ENCODE results near the gene ATP1A2.
"Not testable (repeated sequence)": the region's sequence is repeated elsewhere in the genome, so short reads cannot be mapped to it uniquely, and the experiment has no call there.

Gene ATP1A2

GRCh38 chr1:160101717-160102522 is 13.6 kb upstream of the ATP1A2 start:
- DNase-seq, result no peak

GRCh38 chr1:160103658-160104408 is 11.7 kb upstream of the ATP1A2 start:
- DNase-seq, result no peak

- DNase-seq, result no peak
These were observed 11.1 kb upstream of the ATP1A2 start for GRCh38 chr1:160104486-160104885.

- DNase-seq, result no peak
These were observed 10.4 kb upstream of the ATP1A2 start for GRCh38 chr1:160105155-160105554.

GRCh38 chr1:160107512-160107911 is 8.0 kb upstream of the ATP1A2 start:
- no peak for DNase-seq

- DNase-seq, result no peak
These were observed 6.5 kb upstream of the ATP1A2 start for GRCh38 chr1:160108888-160109662.

- no peak for DNase-seq
These were observed 5.9 kb upstream of the ATP1A2 start for GRCh38 chr1:160109686-160110085.

GRCh38 chr1:160111462-160111861 is 4.1 kb upstream of the ATP1A2 start:
- DNase-seq, result not testable (repeated sequence)

GRCh38 chr1:160112357-160112756 is 3.2 kb upstream of the ATP1A2 start:
- no peak for DNase-seq

- no peak for DNase-seq
These were observed 2.2 kb upstream of the ATP1A2 start for GRCh38 chr1:160113407-160113806.

- no peak for DNase-seq
These were observed 1.5 kb upstream of the ATP1A2 start for GRCh38 chr1:160114085-160114484.

- no peak for DNase-seq
These were observed 956 bp downstream of the ATP1A2 start for GRCh38 chr1:160116283-160117147.

- no peak for DNase-seq
These were observed 1.7 kb downstream of the ATP1A2 start for GRCh38 chr1:160117300-160117699.

- no peak for DNase-seq
These were observed 2.2 kb downstream of the ATP1A2 start for GRCh38 chr1:160117709-160118183.

- DNase-seq, result no peak
These were observed 3.4 kb downstream of the ATP1A2 start for GRCh38 chr1:160118928-160119327.

- DNase-seq, result no peak
These were observed 5.2 kb downstream of the ATP1A2 start for GRCh38 chr1:160120797-160121196.

- DNase-seq, result no peak
These were observed 5.8 kb downstream of the ATP1A2 start for GRCh38 chr1:160121388-160121787.

- DNase-seq, result no peak
These were observed 7.5 kb downstream of the ATP1A2 start for GRCh38 chr1:160122978-160123495.

GRCh38 chr1:160123726-160124125 is 8.2 kb downstream of the ATP1A2 start:
- DNase-seq, result no peak

GRCh38 chr1:160124705-160125478 is 9.3 kb downstream of the ATP1A2 start:
- DNase-seq, result no peak

- no peak for DNase-seq
These were observed 10.2 kb downstream of the ATP1A2 start for GRCh38 chr1:160125746-160126145.
